Activated T-cell treated with anti-CD3 and anti-CD28 coated beads, Interleukin-2, amount 50 U/mL, for 48 hours (primary cell): ENCODE data around the gene PARD6B.
A peak's percentile ranks its signal among the peaks of the same experiment; 100 is the strongest.

ENCODE experiments used
- DNase-seq, 2 experiments: peaks; one replicate each; pipeline ENCODE4 v3.0.0-alpha.2; 2020

PARD6B gene

GRCh38 chr20:50724851-50725723 lies 6.3 kb upstream of the PARD6B start:
- peak; percentile 84 to 87 for DNase-seq

GRCh38 chr20:50725724-50726005 lies 5.7 kb upstream of the PARD6B start:
- no peak for DNase-seq

- DNase-seq: no peak
These were observed 4.2 kb upstream of the PARD6B start for GRCh38 chr20:50726955-50727791.

- no peak for DNase-seq
These were observed 3.4 kb upstream of the PARD6B start for GRCh38 chr20:50727792-50728485.

- no peak for DNase-seq
These were observed 2.8 kb upstream of the PARD6B start for GRCh38 chr20:50728486-50728980.

DNA sequence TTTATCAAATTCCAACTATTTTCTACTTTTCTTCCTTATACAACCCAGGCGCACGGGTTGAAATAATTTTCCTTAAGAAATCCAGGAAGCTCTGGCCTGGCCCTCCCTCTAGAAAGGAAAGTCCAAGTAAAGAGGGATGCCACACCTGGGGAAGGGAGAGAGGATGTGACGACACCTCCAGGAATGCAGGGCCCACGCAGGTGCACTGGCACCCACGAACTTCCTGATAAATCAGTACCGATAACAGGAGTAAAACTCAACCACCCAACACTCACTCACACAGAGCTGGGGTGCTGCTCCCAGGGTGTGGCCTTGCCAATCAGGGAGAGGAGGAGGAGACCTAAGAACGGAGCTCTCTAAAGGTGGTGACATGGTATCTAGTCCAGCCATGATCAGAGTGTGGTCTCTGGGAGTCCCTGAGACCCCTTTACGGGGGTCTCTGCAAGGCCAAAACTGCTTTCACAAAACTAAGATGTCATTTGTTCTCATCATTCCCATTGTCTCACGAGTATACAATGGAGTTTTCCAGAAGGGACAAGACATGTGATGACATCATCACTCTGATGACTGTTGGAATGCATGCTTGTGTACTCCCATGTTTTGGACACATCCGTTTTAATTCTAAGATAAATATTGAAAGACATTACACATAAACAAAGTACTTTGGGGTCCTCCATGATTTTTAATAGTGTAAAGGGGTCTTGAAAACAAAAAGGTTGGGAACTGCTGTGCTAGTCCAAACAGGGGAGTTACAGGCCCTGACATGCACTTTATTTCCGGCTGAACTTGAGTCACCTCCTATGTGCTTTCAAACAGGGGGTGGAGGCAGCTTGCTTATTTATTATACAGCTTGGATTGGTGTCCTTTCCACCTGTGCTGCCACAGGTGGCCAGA lies 2.2 kb upstream of the PARD6B start:
- peak in 1 of 2 experiments; percentile 11 for DNase-seq

DNA sequence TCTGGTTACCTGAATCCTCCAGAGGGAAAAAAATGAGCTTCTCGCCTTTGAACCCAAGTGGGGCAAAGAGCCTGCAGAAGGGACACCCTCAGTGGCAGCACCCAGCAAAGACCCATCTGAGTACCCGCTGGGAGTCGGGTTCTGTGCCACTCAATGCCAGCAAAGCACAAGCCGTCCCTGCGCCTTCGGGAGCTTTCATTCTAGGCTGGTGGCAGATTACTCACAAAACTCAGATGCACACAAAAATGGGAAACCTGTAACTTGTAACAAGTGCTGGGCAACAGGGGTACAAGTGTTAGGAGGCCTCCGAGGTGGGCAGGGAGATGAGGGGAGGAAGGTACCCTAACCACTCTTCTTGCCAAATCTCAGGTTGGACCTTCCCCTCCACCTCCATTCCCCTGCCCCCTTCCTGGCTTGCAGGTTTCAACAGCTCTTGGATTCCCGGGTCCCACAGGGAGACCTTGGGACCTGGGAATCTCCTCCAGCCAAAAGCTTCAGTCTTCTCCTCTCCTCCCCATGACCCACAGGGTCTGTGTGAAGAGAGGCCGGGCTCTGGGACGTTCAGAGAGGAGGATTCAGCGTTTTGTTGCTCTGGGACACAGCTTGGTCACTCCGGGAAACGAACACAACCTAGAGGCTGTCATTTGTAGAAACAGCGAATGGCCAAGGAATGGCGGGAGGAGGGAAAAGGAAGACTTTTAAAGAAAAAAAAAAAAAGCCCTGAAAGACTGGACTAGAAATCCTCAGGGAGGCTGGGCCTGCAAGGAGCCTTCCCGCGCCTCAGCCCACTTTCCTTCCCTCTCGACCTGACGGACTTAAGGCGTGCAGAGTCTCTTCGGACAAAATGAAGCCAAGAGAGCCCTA lies 1.2 kb upstream of the PARD6B start:
- peak in 1 of 2 experiments; percentile 21 for DNase-seq

DNA sequence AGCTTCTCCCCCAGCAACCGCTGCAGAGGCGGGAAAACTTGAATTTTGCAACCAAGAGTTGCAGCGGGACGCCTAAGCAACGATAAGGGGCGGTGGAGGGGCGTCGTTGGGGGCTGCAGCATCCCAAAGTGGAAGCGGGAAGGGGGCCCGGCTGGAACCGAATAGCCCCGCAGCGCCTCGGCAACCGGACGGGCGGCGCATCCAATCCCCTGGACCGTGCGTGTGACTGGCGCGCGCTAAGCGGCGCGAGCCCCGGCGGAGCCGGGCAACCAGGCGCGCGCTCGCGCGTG lies 670 bp upstream of the PARD6B start:
- DNase-seq: no peak

DNA sequence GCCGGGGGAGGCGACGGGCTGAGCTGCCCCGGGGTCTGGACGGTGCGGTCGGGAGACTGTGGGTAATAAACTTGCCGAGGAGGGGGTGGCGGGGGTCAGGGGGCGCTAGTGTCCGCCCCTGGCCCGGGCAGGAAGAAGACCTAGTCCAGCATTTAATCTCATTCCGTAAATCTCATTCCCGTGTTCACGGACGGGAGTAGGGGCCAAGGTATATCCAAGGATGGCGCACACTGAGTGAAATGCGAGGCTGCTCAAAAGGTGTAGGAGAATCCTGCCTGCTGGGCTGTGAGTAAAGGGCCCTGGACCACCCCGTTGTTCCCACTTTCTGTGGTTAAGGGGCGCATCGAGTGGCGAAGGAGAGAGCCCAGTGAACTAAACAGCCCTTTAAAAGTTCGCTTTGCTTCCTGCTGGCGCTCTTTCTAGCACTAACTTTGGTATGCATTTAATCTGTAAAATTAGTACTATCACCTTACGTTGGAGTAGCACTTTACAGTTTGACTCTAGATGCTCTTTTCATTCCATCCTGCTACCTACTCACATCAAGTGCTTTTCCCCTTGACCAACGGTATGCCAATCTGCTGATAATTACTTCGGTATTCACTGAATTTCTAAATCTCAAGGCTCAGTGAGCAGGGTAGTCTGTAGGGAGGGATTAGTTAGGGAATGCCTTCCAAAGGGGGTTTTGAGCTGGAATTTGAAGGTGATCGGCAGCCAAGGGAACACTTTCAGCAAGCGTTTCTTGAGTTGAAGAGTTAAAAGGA lies 730 bp downstream of the PARD6B start:
- DNase-seq: peak in 1 of 2 experiments; percentile 33

- DNase-seq: no peak
These were observed 2.4 kb downstream of the PARD6B start for GRCh38 chr20:50733644-50734349.

DNA sequence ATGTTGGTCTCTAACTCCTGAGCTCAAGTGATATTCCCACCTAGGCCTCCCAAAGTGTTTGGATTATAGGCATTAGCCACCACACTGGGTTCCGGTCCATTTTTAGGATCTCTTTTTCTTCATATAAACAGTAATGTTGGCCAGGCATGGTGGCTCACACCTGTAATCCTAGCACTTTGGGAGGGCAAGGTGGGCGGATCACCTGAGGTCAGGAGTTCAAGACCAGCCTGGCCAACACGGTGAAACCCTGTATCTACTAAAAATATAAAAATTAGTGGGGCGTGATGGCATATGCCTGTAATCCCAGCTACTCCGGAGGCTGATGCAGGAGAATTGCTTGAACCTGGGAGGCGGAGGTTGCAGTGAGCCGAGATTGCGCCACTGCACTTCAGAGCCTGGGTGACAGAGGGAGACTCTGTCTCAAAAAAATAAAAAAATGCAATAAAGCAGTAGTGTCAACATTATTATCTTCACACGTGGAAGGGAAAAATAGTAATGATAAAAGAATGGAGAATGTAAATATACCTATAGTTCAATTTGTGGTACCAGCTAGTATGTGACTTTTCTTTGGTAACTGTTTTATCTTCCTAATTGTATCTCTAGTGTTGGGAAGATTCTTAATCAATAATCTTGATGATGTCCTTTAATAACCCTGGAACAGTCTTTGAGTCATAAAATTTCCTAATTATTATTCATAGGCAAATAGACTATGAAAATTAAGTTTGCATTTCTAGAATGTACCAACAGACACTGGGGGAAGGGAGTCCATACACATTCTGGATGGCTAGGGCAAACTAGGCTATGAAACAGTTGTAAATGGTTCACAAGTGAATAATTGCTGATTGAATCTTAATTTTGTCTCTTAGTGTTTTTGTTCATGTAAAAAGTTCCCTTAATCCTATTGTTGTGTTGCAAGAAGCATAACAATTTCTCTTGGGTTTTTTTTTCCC lies 3.6 kb downstream of the PARD6B start:
- DNase-seq: peak in 1 of 2 experiments; percentile 10

DNA sequence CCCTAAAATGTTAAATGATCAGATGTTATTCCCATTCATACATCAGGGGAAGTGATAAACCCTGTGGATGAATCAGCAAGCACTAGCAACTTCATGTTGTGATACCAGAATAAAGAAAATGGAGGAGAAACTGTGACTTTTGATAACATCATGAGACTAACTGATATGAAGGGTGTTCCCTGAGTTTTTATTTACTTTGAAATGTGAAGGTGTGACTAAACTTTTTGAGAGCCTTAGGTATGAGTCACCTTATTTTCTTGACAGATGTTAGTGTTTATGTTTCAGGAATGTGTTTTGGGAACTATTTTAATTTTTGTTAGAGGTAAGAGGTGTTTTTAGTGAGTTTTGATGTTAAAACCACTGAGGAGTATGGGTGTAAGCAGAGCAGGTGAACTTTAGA lies 4.4 kb downstream of the PARD6B start:
- DNase-seq: no peak

DNA sequence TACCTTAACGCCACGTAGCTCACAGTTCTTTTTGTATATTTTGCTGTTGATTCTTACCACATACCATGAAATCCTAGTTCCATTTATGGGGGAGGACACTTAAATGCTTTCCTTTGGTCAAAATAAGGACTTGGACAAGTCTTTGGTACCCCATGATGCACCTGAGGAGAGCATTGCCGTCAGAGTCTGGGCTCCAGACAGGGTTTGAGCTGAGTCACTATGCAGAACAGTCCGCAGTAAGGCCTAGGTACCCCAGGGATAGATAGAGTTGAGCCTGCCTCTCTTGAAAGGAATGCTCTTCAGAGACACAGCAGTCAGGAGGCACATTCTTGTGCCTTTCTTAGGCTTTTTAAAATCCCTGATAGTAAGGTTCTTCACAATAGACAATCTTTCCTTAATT lies 6.0 kb downstream of the PARD6B start:
- peak in 1 of 2 experiments; percentile 3 for DNase-seq

DNA sequence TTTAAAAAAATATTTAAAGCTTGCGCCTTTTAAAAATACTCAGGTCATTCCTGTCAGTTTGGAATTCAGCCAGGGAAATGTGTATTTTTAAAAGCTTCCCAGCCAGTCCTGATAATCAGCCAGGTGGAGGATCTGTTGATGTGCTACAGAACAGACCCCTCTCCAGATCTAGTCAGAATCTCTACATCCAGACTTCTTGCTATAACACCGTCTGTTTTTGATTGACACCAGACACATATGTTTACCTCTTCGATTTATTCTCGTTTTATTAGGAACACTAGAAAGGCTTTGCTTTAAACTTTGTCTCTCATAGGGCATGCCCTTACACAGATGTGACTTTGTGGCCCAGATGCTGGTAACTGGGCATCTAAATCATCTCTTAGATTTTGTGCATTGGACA lies 11.7 kb downstream of the PARD6B start:
- DNase-seq: no peak

DNA sequence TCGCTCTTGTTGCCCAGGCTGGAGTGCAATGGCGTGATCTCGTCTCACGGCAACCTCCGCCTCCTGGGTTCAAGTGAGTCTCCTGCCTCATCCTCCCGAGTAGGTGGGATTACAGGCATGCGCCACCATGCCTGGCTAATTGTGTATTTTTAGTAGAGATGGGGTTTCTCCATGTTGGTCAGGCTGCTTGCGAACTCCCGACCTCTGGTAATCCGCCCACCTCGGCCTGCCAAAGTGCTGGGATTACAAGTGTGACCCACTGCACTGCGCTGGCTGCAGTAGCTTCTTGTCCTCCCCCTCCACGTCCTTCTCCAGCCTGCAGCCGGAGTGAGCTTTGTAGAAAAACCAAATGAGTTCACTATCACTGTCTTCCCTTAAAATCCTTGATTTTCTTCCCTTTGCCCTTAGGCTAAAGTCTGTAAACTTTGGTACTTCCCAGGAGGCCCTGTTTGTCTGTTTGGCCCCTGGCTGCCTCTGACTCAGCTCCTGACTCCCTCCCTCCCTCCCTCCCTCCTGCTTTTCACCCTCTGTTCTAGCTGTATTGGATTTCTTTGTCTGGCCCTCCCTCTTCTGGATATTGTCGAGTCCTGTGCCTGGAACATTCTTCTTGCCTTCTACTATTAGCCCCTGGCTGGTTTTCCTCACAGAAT lies 12.9 kb downstream of the PARD6B start:
- DNase-seq: peak in 1 of 2 experiments; percentile 14

- DNase-seq: peak in 1 of 2 experiments; percentile 9
These were observed 14.3 kb downstream of the PARD6B start for GRCh38 chr20:50745634-50746137.

DNA sequence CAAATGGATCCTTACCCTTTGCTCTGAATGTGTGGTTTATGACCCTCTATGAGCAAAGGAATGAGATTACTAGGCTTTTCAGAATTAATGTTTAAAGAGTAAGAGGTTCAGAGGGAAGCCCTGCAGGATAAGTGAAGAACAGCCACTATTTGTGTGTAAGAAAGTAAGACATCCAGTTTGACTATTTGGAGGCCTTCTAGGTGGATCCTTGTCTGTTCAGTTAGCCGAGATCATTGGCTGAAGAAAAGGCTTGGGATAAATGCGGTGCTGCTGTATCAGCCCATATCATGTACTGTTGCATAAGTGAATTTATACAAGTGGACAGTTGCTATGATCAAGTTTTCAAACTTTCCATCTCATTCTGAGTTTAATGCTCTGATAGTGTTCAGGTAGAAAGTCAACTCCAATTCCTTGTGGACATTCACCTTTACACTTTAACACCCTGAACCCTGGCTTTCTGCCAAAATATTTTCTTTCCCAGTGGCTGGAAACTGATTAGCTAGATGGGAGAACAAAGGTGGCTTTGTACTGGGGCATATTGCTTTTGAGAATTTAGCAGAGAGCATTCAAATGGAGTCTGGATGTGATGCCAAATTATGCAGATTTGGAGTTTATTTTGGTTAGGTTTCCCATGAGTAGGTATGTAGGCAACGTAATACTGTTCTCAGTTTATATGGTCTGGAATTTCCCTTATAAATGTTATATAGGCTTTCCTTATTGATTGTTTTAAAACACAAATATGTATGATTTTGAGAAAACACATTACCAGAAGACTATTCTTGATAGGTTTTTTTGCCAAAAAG lies 15.0 kb downstream of the PARD6B start:
- peak in 1 of 2 experiments; percentile 12 for DNase-seq
